ENCODE data around the gene PTGES2.
A peak's percentile ranks its signal among the peaks of the same experiment; 100 is the strongest.
"Not testable (repeated sequence)": the region's sequence is repeated elsewhere in the genome, so short reads cannot be mapped to it uniquely, and the experiment has no call there.

PTGES2 gene

DNA sequence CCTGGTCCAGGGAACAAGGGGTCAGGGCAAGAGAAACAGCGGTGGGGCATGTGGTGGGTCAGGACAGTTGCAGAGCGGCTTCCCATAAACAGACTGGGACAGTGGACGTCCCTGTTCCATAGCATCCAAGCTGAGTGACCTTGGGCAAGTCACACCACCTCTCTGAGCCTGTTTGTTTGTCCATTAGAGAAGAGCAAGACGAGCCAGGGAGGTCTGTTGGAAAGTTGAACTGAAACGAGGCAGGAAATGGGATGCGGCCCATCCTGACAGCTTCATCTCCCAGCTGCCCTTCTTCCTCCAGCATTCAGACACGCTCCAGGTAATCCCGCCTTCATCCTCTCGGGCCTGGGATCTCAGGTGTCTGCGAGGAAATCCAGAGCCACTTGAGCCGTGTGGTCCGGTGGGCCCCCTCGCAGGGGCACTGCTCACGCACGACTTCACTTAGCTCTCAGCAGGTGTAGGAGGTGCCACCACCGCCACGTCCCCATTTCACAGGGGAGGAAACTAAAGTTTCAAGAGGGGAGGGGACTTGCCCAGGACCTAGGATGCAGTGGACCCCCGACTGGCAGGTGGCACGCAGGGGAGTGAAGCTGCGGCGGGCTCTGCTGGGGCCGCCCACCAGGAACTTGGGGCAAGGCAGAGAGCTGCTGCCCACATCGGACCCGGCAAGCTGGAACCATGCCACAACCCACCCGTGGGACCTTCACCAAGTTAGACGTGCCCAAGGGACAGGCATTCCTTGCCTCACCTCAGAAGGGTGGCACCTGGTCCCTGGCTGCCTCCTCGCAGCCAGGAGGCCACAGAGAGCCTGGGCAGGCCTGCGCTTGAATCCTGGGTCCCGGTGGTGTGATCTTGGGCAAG is 13.0 kb downstream of the PTGES2 start:
- Mint-ChIP-seq H3K9me3 (peaks cover 3% of the 10 kb centered on the region), H3K4me3 (no peak overlapping the region), H3K4me1 (peaks cover 19% of the 10 kb centered on the region), H3K27me3 (ENCODE audit: low read depth, poor library complexity) (peaks cover 4% of the 10 kb centered on the region), H3K27ac (no peak overlapping the region), H3K36me3 (ENCODE audit: low read depth) (peaks cover 19% of the 10 kb centered on the region)
- TF ChIP-seq CTCF (IDR thresholded peaks at IDR 0.05) = no peak
- no peak for DNase-seq

DNA sequence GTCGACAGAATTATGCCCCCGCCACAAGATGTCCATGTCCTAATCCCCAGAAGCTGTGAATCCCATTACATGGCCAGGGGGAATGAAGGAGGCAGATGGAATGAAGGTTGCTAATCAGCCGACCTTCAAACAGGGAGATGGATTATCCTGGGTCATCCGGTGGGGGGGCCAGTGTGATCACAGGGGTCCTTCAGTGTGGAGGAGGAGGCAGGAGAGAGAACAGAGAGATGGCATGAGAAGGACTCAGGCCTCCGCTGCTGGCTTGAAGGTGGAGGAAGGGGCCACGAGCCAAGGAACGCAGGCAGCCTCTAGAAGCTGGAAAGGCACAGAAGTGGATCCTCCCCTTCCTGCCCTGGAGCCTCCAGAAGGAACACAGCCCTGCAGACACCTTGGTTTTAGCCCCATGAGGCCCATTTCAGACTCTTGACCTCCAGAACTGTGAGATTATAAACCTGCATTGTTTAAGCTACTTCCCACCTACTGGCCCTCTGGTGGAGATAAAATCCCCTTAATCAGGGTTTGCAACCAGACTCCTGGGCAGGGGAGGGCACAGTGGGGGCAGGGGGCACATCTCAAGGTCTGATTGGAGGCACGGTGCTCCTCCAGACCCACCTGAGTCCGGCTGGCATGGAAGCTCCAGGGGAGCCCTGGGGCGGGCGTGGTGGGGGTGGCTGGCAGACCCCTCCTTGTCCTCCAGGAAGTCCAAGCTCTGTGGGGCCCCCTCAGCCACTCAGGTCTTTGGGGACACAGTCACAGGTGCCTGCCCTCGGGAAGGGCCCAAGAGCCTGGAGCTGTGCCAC is 13.8 kb downstream of the PTGES2 start:
- DNase-seq = no peak
- Mint-ChIP-seq H3K4me3 (no peak overlapping the region), H3K27me3 (ENCODE audit: low read depth, poor library complexity) (peaks cover 4% of the 10 kb centered on the region), H3K27ac (no peak overlapping the region), H3K9me3 (peaks cover 3% of the 10 kb centered on the region), H3K36me3 (ENCODE audit: low read depth) (peaks cover 21% of the 10 kb centered on the region), H3K4me1 (peaks cover 27% of the 10 kb centered on the region)
- TF ChIP-seq CTCF (IDR thresholded peaks at IDR 0.05) = no peak

- not testable (repeated sequence) for H3K4me3 Mint-ChIP-seq; DNase-seq; H3K27me3 Mint-ChIP-seq (ENCODE audit: low read depth, poor library complexity); H3K27ac Mint-ChIP-seq; H3K9me3 Mint-ChIP-seq
- H3K36me3 Mint-ChIP-seq (ENCODE audit: low read depth) = peaks cover 27% of the 10 kb centered on the region
- H3K4me1 Mint-ChIP-seq = peaks cover 32% of the 10 kb centered on the region
These were observed 15.8 kb downstream of the PTGES2 start for GRCh38 chr9:128111726-128112125.

- DNase-seq = no peak
- Mint-ChIP-seq H3K27ac (peak overlapping the region; percentile 68), H3K4me1 (peaks cover 34% of the 10 kb centered on the region), H3K27me3 (ENCODE audit: low read depth, poor library complexity) (peaks cover 4% of the 10 kb centered on the region), H3K4me3 (no peak overlapping the region), H3K9me3 (peaks cover 3% of the 10 kb centered on the region), H3K36me3 (ENCODE audit: low read depth) (peaks cover 26% of the 10 kb centered on the region)
- no peak for TF ChIP-seq CTCF (IDR thresholded peaks at IDR 0.05)
These were observed 18.3 kb downstream of the PTGES2 start for GRCh38 chr9:128109050-128109709.

DNA sequence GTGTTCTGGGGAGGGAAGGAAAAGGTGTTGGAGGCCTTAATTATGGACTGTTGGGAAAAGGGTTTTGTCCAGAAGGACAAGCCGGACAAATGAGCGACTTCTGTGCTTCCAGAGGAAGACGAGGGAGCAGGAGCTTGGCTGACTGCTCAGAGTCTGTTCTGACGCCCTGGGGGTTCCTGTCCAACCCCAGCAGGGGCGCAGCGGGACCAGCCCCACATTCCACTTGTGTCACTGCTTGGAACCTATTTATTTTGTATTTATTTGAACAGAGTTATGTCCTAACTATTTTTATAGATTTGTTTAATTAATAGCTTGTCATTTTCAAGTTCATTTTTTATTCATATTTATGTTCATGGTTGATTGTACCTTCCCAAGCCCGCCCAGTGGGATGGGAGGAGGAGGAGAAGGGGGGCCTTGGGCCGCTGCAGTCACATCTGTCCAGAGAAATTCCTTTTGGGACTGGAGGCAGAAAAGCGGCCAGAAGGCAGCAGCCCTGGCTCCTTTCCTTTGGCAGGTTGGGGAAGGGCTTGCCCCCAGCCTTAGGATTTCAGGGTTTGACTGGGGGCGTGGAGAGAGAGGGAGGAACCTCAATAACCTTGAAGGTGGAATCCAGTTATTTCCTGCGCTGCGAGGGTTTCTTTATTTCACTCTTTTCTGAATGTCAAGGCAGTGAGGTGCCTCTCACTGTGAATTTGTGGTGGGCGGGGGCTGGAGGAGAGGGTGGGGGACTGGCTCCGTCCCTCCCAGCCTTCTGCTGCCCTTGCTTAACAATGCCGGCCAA is 19.1 kb downstream of the PTGES2 start:
- Mint-ChIP-seq H3K9me3 (peaks cover 1% of the 10 kb centered on the region), H3K27ac (no peak overlapping the region)

More for the DNA sequence above, 19.1 kb downstream of the PTGES2 start:
- H3K4me3 Mint-ChIP-seq = no peak overlapping the region
- TF ChIP-seq CTCF (IDR thresholded peaks at IDR 0.05) = no peak
- H3K4me1 Mint-ChIP-seq = peaks cover 41% of the 10 kb centered on the region
- H3K36me3 Mint-ChIP-seq (ENCODE audit: low read depth) = peaks cover 22% of the 10 kb centered on the region
- peaks cover 4% of the 10 kb centered on the region for H3K27me3 Mint-ChIP-seq (ENCODE audit: low read depth, poor library complexity)
- DNase-seq = no peak
